Endothelial cell of umbilical vein (primary cell): ENCODE results near the gene TRERF1. TPM values are rescaled to one million over a fixed set of nuclear protein-coding genes. Genes with fewer than 3 reads are reported as not detected.
A peak's percentile ranks its signal among the peaks of the same experiment; 100 is the strongest.

Experiments
- BruUV-seq: library from RNA; stranded (reverse); fragments of 400-500 nt; replicated peaks from 2 replicates; lab custom pipeline; 2021; lab: Mats Ljungman, UMichigan
- CTCF ChIA-PET: fragments of 300-600, 350-600 bp; sonication (Branson Sonifier 250); formaldehyde crosslinking; loops from one replicate; lab custom pipeline; 2021; ENCODE audit warnings: antibody characterized with exemption, inconsistent platforms; lab: Charles Lee
- POLR2A ChIA-PET: fragments of 300-600, 350-600 bp; sonication (Branson Sonifier 250); formaldehyde crosslinking; loops from one replicate; lab custom pipeline; 2021; ENCODE audit warnings: antibody characterized with exemption, inconsistent platforms; lab: Charles Lee
- DNase-seq: peaks from one replicate; pipeline ENCODE4 v3.0.0-alpha.2; 2011; ENCODE audit warnings: low read depth, low spot score
- FAIRE-seq: peaks from 2 replicates; lab custom pipeline; 2011; peaks lifted over from hg19 to GRCh38; lab: Jason Lieb, UNC
- H2AFZ ChIP-seq: 2 replicates; pipeline ENCODE4 v1.6.0; 2012; ENCODE audit warnings: low read depth, low read length, control low read depth, inconsistent platforms
- H3K27ac ChIP-seq: 2 replicates; pipeline ENCODE4 v1.5.1; 2011; ENCODE audit warnings: low read depth, mild to moderate bottlenecking, control low read depth, low read length, moderate library complexity; ENCODE audit not compliant: insufficient read depth
- H3K27me3 ChIP-seq, 2 experiments: 2 replicates each; pipeline versions ENCODE4 v1.6.0 to v1.6.1; 2011; ENCODE audit warnings: low read length in 2 of 2, mixed read lengths in 1 of 2; ENCODE audit not compliant: control insufficient read depth in 2 of 2, insufficient read depth in 2 of 2
- H3K36me3 ChIP-seq, 2 experiments: 2 replicates in 1 of 2; 3 replicates in 1 of 2; pipeline ENCODE4 v1.5.1; 2011; ENCODE audit warnings: low read length in 2 of 2, mild to moderate bottlenecking in 1 of 2, moderate library complexity in 1 of 2; ENCODE audit not compliant: control insufficient read depth in 2 of 2, insufficient read depth in 2 of 2; ENCODE audit errors: extremely low read depth in 1 of 2
- H3K4me1 ChIP-seq: 3 replicates; pipeline ENCODE4 v1.5.1; 2011; ENCODE audit warnings: mild to moderate bottlenecking, low read length; ENCODE audit not compliant: control insufficient read depth, insufficient read depth; ENCODE audit errors: extremely low read depth
- H3K4me2 ChIP-seq: 2 replicates; pipeline ENCODE4 v1.6.1; 2011; ENCODE audit warnings: low read length, control low read depth, mixed read lengths; ENCODE audit not compliant: insufficient read depth
- H3K4me3 ChIP-seq, 3 experiments: fragments of 200-600 bp in 1 of 3; sonication (generic), shearing (Covaris generic) in 1 of 3; replicated peaks in 1 of 3; 2 replicates each; pipeline ENCODE4 v1.5.1; 2011 to 2016; ENCODE audit warnings: control low read depth in 3 of 3, low read length in 3 of 3, mild to moderate bottlenecking in 2 of 3, inconsistent platforms in 1 of 3, low read depth in 1 of 3, moderate library complexity in 1 of 3; ENCODE audit not compliant: insufficient read depth in 1 of 3
- H3K79me2 ChIP-seq: 2 replicates; pipeline ENCODE4 v1.6.0; 2012; ENCODE audit warnings: low read length, inconsistent platforms; ENCODE audit not compliant: control insufficient read depth, insufficient read depth
- H3K9ac ChIP-seq: replicated peaks from 2 replicates; pipeline ENCODE3; 2011; ENCODE audit warnings: low read length, control low read depth; ENCODE audit not compliant: insufficient read depth; ENCODE audit errors: extremely low read depth
- H3K9me1 ChIP-seq: replicated peaks from 3 replicates; pipeline ENCODE4 v1.6.0; 2011; ENCODE audit warnings: mild to moderate bottlenecking, low read length; ENCODE audit not compliant: control insufficient read depth, insufficient read depth; ENCODE audit errors: extremely low read depth
- H3K9me3 ChIP-seq: replicated peaks from 2 replicates; pipeline ENCODE4 v1.5.1; 2012; ENCODE audit warnings: low read length, inconsistent platforms; ENCODE audit not compliant: control insufficient read depth, insufficient read depth
- H4K20me1 ChIP-seq: replicated peaks from 2 replicates; pipeline ENCODE3; 2011; ENCODE audit warnings: mild to moderate bottlenecking, low read length; ENCODE audit not compliant: control insufficient read depth, insufficient read depth; ENCODE audit errors: extremely low read depth
- JUN ChIP-seq: IDR thresholded peaks from 2 replicates; pipeline ENCODE4 v1.6.1; 2011; ENCODE audit warnings: borderline replicate concordance, low read depth; ENCODE audit not compliant: insufficient read length, insufficient read depth
- MYC ChIP-seq: IDR thresholded peaks from one replicate; pipeline ENCODE4 v1.6.1; 2011; ENCODE audit warnings: mild to moderate bottlenecking, low read depth, low read length
- POLR2A ChIP-seq: IDR thresholded peaks from 2 replicates; pipeline ENCODE4 v1.6.1; 2012; ENCODE audit warnings: low read depth, mild to moderate bottlenecking, control low read depth, low read length
- POLR2AphosphoS5 ChIP-seq: IDR thresholded peaks from 2 replicates; pipeline ENCODE4 v1.6.1; 2012; ENCODE audit warnings: low read depth, mild to moderate bottlenecking, control low read depth, low read length, moderate library complexity; ENCODE audit not compliant: insufficient read depth
- dilution Hi-C: fragments of 300-500 bp; cut with MboI; formaldehyde crosslinking; loops from one replicate; pipeline ENCODE4 v1.15.0; 2019; ENCODE audit warnings: low sequenced_read_pairs; ENCODE audit not compliant: extremely low pct_ligation_motif_present
- intact Hi-C: fragments of 100-400 bp; cut with micrococcal nuclease; formaldehyde crosslinking; loops from one replicate; pipeline ENCODE4 v1.10.0; 2022
- polyA plus RNA-seq, 4 experiments: library from polyadenylated mRNA; depleted of rRNA in 3 of 4; stranded (reverse) in 3 of 4; unstranded in 1 of 4; fragments of >200 nt; gene quantifications; 2 replicates each; pipeline versions ENCODE4 v1.2.1 to v1.2.3, GENCODE V29; 2011 to 2012; ENCODE audit warnings: missing spikeins in 1 of 4
- total RNA-seq: library from RNA; stranded (reverse); gene quantifications from 2 replicates; pipeline ENCODE4 v1.2.3, GENCODE V29; 2021
- TF ChIP-seq, protein P1 (sequence below): IDR thresholded peaks from 2 replicates; pipeline ENCODE4 v1.6.1; 2011; ENCODE audit not compliant: insufficient read depth, insufficient read length

The TRERF1 gene
- total and polyA plus RNA-seq, 2 donors (not counting 3 experiments of a cell fraction or from before 2014, with no cell fraction given) = 0.73 to 5.5 TPM

DNA sequence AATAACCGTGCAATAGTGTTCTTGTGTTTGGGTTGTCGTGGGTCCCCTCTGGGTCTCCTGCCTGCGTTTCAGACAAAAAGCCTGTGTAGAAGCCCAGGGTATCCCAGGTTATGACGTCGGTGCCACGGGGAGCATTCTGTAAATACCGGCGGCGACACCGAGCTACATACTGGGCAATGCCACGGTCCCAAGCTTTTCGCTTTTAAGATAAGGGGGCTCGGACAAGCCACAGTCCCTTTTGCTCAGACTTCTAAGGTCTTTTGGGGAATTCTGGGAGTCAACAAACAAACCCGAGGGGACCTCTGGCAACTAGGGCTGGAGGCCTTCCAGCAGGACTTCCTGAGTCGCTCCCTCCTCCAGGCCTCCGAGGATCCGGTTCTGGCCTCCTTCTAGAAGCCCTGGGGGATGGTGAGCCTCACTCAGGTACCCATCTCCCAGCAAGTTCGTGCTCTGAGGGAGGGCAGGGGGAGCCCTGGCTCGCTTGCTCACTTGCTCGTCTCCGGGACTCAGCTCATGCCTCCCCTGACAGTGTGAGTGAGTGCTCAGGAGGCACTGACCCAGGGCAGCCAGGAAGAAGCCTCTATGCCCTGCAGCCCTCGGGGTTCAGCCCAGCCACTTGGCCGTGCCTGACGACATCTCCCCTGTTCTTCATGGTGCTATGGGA lies 171.6 kb downstream of the TRERF1 start:
- BruUV-seq = no TSS peak
- Histone ChIP-seq H2AFZ (peak overlapping the region; percentile 85), H4K20me1 (no peaks in the 10 kb centered on the region), H3K9ac (no peak overlapping the region), H3K4me1 (peaks cover 13% of the 10 kb centered on the region), H3K27ac (no peak overlapping the region), H3K79me2 (no peaks in the 10 kb centered on the region), H3K9me1 (no peaks in the 10 kb centered on the region), H3K4me3 (no peak overlapping the region), H3K9me3 (no peaks in the 10 kb centered on the region), H3K27me3 (no peaks in the 10 kb centered on the region), H3K4me2 (no peak overlapping the region), H3K36me3 (no peaks in the 10 kb centered on the region)
- ChIA-PET CTCF (interaction anchor here (1.0 to 3.6 kb wide), 2 partner anchors 19 to 267 kb away, joined by 3 to 26 read pairs; no protein-coding TSS in a partner anchor), POLR2A (no interaction called here)
- peak; percentile 85 for FAIRE-seq
- intact Hi-C loops = no loop called here
- dilution Hi-C loops = no loop called here
- peak; percentile 32 for DNase-seq
- TF ChIP-seq POLR2AphosphoS5 (no peak), MYC (no peak), JUN (no peak)
- TF ChIP-seq, protein P1, sequence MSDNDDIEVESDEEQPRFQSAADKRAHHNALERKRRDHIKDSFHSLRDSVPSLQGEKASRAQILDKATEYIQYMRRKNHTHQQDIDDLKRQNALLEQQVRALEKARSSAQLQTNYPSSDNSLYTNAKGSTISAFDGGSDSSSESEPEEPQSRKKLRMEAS = no peak

GRCh38 chr6:42279144-42279781 lies 172.5 kb downstream of the TRERF1 start:
- dilution Hi-C loops (no loop called here), intact Hi-C loops (no loop called here)
- Histone ChIP-seq H3K36me3 (no peaks in the 10 kb centered on the region), H3K4me1 (peaks cover 13% of the 10 kb centered on the region), H4K20me1 (no peaks in the 10 kb centered on the region), H3K27ac (no peak overlapping the region), H3K9ac (no peak overlapping the region), H3K4me3 (no peak overlapping the region), H3K4me2 (no peak overlapping the region), H3K27me3 (no peaks in the 10 kb centered on the region), H3K9me1 (no peaks in the 10 kb centered on the region), H2AFZ (no peak overlapping the region), H3K9me3 (no peaks in the 10 kb centered on the region), H3K79me2 (no peaks in the 10 kb centered on the region)
- ChIA-PET CTCF (interaction anchor here (1.0 to 3.6 kb wide), 2 partner anchors 18 to 268 kb away, joined by 3 to 26 read pairs; no protein-coding TSS in a partner anchor), POLR2A (no interaction called here)
- DNase-seq (no peak), FAIRE-seq (no peak)
- no peak for TF ChIP-seq POLR2A
- BruUV-seq = no TSS peak
